CD4-positive, CD25-positive, alpha-beta regulatory T cell (primary cell): ENCODE results near the gene GMNN. TPM values are rescaled to one million over a fixed set of nuclear protein-coding genes. Genes with fewer than 3 reads are reported as not detected.
A peak's percentile ranks its signal among the peaks of the same experiment; 100 is the strongest.

Source experiments
- ATAC-seq, 2 donors: fragments of 150-1000 bp; cut with Tn5 transposase; one replicate each; pipeline ENCODE4 v1.10.0; 2021; ENCODE audit warnings: low read depth in 2 of 2, moderate number of reproducible peaks in 2 of 2, moderate library complexity in 1 of 2
- DNase-seq, 3 donors: peaks; one replicate each; pipeline versions ENCODE4 v3.0.0 to v3.0.0-alpha.2; 2012 to 2022; ENCODE audit warnings: mixed read lengths in 1 of 3
- H3K27ac ChIP-seq: one replicate; pipeline ENCODE4 v1.7.0; 2013; ENCODE audit warnings: mild to moderate bottlenecking, low read length; ENCODE audit not compliant: insufficient read depth, poor library complexity, severe bottlenecking
- H3K27me3 ChIP-seq: one replicate; pipeline ENCODE4 v1.7.0; 2013; ENCODE audit warnings: low read length; ENCODE audit not compliant: control insufficient read depth, insufficient read depth
- H3K36me3 ChIP-seq: one replicate; pipeline ENCODE4 v1.7.0; 2013; ENCODE audit warnings: mild to moderate bottlenecking, low read length, moderate library complexity; ENCODE audit not compliant: control insufficient read depth, insufficient read depth
- H3K4me1 ChIP-seq: 2 replicates; pipeline ENCODE4 v1.7.0; 2013; ENCODE audit warnings: mild to moderate bottlenecking, low read length; ENCODE audit not compliant: insufficient read depth, control insufficient read depth, poor library complexity, severe bottlenecking
- H3K4me3 ChIP-seq: one replicate; pipeline ENCODE4 v1.7.0; 2013; ENCODE audit warnings: low read depth, mild to moderate bottlenecking, low read length, moderate library complexity
- H3K9me3 ChIP-seq, 2 experiments: 1 replicate in 1 of 2; 2 replicates in 1 of 2; pipeline ENCODE4 v1.7.0; 2013; ENCODE audit warnings: low read length in 2 of 2, mild to moderate bottlenecking in 1 of 2, moderate library complexity in 1 of 2; ENCODE audit not compliant: control insufficient read depth in 2 of 2
- H3K27ac Mint-ChIP-seq, 3 donors: one replicate each; pipeline ENCODE4 v1.8.0; 2020 to 2022; ENCODE audit warnings: mild to moderate bottlenecking in 3 of 3, mixed read lengths in 3 of 3, moderate library complexity in 2 of 3
- H3K27me3 Mint-ChIP-seq: one replicate; pipeline ENCODE4 v1.8.0; 2022; ENCODE audit warnings: mild to moderate bottlenecking, mixed read lengths
- H3K36me3 Mint-ChIP-seq: one replicate; pipeline ENCODE4 v1.8.0; 2020; ENCODE audit warnings: mixed read lengths
- H3K4me1 Mint-ChIP-seq, 4 donors: one replicate each; pipeline ENCODE4 v1.8.0; 2020 to 2022; ENCODE audit warnings: mixed read lengths in 4 of 4, mild to moderate bottlenecking in 1 of 4
- H3K4me3 Mint-ChIP-seq, 4 donors: one replicate each; pipeline ENCODE4 v1.8.0; 2020 to 2022; ENCODE audit warnings: mild to moderate bottlenecking in 4 of 4, mixed read lengths in 4 of 4, moderate library complexity in 3 of 4
- H3K9me3 Mint-ChIP-seq, 7 donors: one replicate each; pipeline ENCODE4 v1.8.0; 2020 to 2022; ENCODE audit warnings: mixed read lengths in 7 of 7, mild to moderate bottlenecking in 3 of 7, moderate library complexity in 2 of 7
- polyA plus RNA-seq, 4 donors: library from polyadenylated mRNA; unstranded; fragments of 300-500 nt; fragmentation: Illumina TruSeq; gene quantifications; one replicate each; pipeline ENCODE4 v1.2.3, GENCODE V29; 2021
- total RNA-seq: library from RNA; stranded (reverse); gene quantifications from one replicate; pipeline ENCODE4 v1.2.3, GENCODE V29; 2022

The GMNN gene
- total and polyA plus RNA-seq, 5 donors from 2014 or later: 9.1 to 28.3 (median 12.3) TPM

- Mint-ChIP-seq H3K9me3 (no peaks in the 10 kb centered on the region), H3K27me3 (no peaks in the 10 kb centered on the region), H3K4me1 (peaks cover 10 to 22% (median 12%) of the 10 kb centered on the region in 4 donors), H3K27ac (peak overlapping the region; percentile 3 to 91 (median 32)), H3K4me3 (no peak overlapping the region), H3K36me3 (peaks cover 57% of the 10 kb centered on the region)
- Histone ChIP-seq H3K4me1 (no peaks in the 10 kb centered on the region), H3K27me3 (no peaks in the 10 kb centered on the region), H3K36me3 (peaks cover 85% of the 10 kb centered on the region), H3K27ac (no peak overlapping the region), H3K9me3 (no peaks in the 10 kb centered on the region), H3K4me3 (no peak overlapping the region)
- DNase-seq: no peak
- ATAC-seq: no peak
These were observed 47.2 kb downstream of the GMNN start for GRCh38 chr6:24821860-24822444.

GRCh38 chr6:24822696-24823095 lies 48.0 kb downstream of the GMNN start:
- H3K9me3 Mint-ChIP-seq: no peaks in the 10 kb centered on the region
- H3K36me3 Mint-ChIP-seq: peaks cover 62% of the 10 kb centered on the region
- H3K9me3 ChIP-seq: no peaks in the 10 kb centered on the region
- H3K36me3 ChIP-seq: peaks cover 91% of the 10 kb centered on the region
- no peaks in the 10 kb centered on the region for H3K27me3 ChIP-seq
- H3K4me3 ChIP-seq: no peak overlapping the region
- no peaks in the 10 kb centered on the region for H3K4me1 ChIP-seq
- DNase-seq (no peak), ATAC-seq (no peak)
- no peak overlapping the region for H3K4me3 Mint-ChIP-seq
- no peak overlapping the region for H3K27ac ChIP-seq
- H3K27ac Mint-ChIP-seq: no peak overlapping the region
- H3K27me3 Mint-ChIP-seq: no peaks in the 10 kb centered on the region
- peaks cover 10 to 22% (median 16%) of the 10 kb centered on the region in 4 donors for H3K4me1 Mint-ChIP-seq

- Mint-ChIP-seq H3K4me3 (no peak overlapping the region), H3K27ac (peak overlapping the region in 1 of 3 donors; percentile 51), H3K27me3 (no peaks in the 10 kb centered on the region), H3K9me3 (no peaks in the 10 kb centered on the region), H3K4me1 (peaks cover 10 to 21% (median 19%) of the 10 kb centered on the region in 4 donors), H3K36me3 (peaks cover 62% of the 10 kb centered on the region)
- H3K27me3 ChIP-seq: no peaks in the 10 kb centered on the region
- H3K4me1 ChIP-seq: no peaks in the 10 kb centered on the region
- peaks cover 91% of the 10 kb centered on the region for H3K36me3 ChIP-seq
- H3K27ac ChIP-seq: no peak overlapping the region
- no peak overlapping the region for H3K4me3 ChIP-seq
- ATAC-seq (no peak), DNase-seq (no peak)
- no peaks in the 10 kb centered on the region for H3K9me3 ChIP-seq
These were observed 48.4 kb downstream of the GMNN start for GRCh38 chr6:24823185-24823584.

- H3K27me3 ChIP-seq: no peaks in the 10 kb centered on the region
- peaks cover 90% of the 10 kb centered on the region for H3K36me3 ChIP-seq
- H3K9me3 ChIP-seq: no peaks in the 10 kb centered on the region
- ATAC-seq (no peak), DNase-seq (no peak)
- no peak overlapping the region for H3K27ac ChIP-seq
- Mint-ChIP-seq H3K4me1 (peaks cover 10 to 24% (median 12%) of the 10 kb centered on the region in 4 donors), H3K36me3 (peaks cover 60% of the 10 kb centered on the region), H3K4me3 (no peak overlapping the region), H3K27me3 (no peaks in the 10 kb centered on the region), H3K9me3 (no peaks in the 10 kb centered on the region), H3K27ac (peak overlapping the region in 1 of 3 donors; percentile 52)
- no peak overlapping the region for H3K4me3 ChIP-seq
- H3K4me1 ChIP-seq: no peaks in the 10 kb centered on the region
These were observed 49.6 kb downstream of the GMNN start for GRCh38 chr6:24824142-24824938.

GRCh38 chr6:24825130-24825630 lies 50.4 kb downstream of the GMNN start:
- Histone ChIP-seq H3K27me3 (no peaks in the 10 kb centered on the region), H3K27ac (no peak overlapping the region), H3K4me1 (no peaks in the 10 kb centered on the region), H3K36me3 (peaks cover 92% of the 10 kb centered on the region), H3K4me3 (no peak overlapping the region), H3K9me3 (no peaks in the 10 kb centered on the region)
- Mint-ChIP-seq H3K27ac (peak overlapping the region in 2 of 3 donors; percentile 38 to 46), H3K4me3 (no peak overlapping the region), H3K4me1 (peaks cover 11 to 27% (median 16%) of the 10 kb centered on the region in 4 donors), H3K9me3 (no peaks in the 10 kb centered on the region), H3K36me3 (peaks cover 63% of the 10 kb centered on the region), H3K27me3 (no peaks in the 10 kb centered on the region)
- ATAC-seq (no peak), DNase-seq (no peak)

- Histone ChIP-seq H3K4me3 (no peak overlapping the region), H3K27me3 (no peaks in the 10 kb centered on the region), H3K9me3 (no peaks in the 10 kb centered on the region), H3K4me1 (no peaks in the 10 kb centered on the region), H3K27ac (peak overlapping the region; percentile 33), H3K36me3 (peaks cover 96% of the 10 kb centered on the region)
- Mint-ChIP-seq H3K27me3 (no peaks in the 10 kb centered on the region), H3K9me3 (no peaks in the 10 kb centered on the region), H3K4me1 (peaks cover 10 to 27% (median 13%) of the 10 kb centered on the region in 4 donors), H3K4me3 (peak overlapping the region in 1 of 4 donors; percentile 55), H3K27ac (peak overlapping the region in 1 of 3 donors; percentile 74), H3K36me3 (peaks cover 65% of the 10 kb centered on the region)
- DNase-seq: no peak
- peak in 1 of 2 donors; percentile 24 for ATAC-seq
These were observed 52.4 kb downstream of the GMNN start for GRCh38 chr6:24827162-24827561.

- Mint-ChIP-seq H3K36me3 (peaks cover 70% of the 10 kb centered on the region), H3K27ac (peak overlapping the region in 2 of 3 donors; percentile 51 to 74), H3K9me3 (no peaks in the 10 kb centered on the region), H3K4me1 (peaks cover 10 to 27% (median 13%) of the 10 kb centered on the region in 4 donors), H3K4me3 (no peak overlapping the region), H3K27me3 (no peaks in the 10 kb centered on the region)
- Histone ChIP-seq H3K27me3 (no peaks in the 10 kb centered on the region), H3K4me3 (no peak overlapping the region), H3K9me3 (no peaks in the 10 kb centered on the region), H3K4me1 (no peaks in the 10 kb centered on the region), H3K27ac (peak overlapping the region; percentile 41), H3K36me3 (peaks cover 99% of the 10 kb centered on the region)
- DNase-seq: no peak
- ATAC-seq: no peak
These were observed 53.2 kb downstream of the GMNN start for GRCh38 chr6:24827970-24828369.
